Naive thymus-derived CD8-positive, alpha-beta T cell (primary cell): ENCODE results near the gene TNFAIP8L3. TPM values are rescaled to one million over a fixed set of nuclear protein-coding genes. Genes with fewer than 3 reads are reported as not detected.
A peak's percentile ranks its signal among the peaks of the same experiment; 100 is the strongest.
"Not testable (repeated sequence)": the region's sequence is repeated elsewhere in the genome, so short reads cannot be mapped to it uniquely, and the experiment has no call there.

ENCODE experiments used
- ATAC-seq, 2 donors: fragments of 150-1000 bp; cut with Tn5 transposase in 1 of 2; sonication (Bioruptor Pico), chemical (Tn5 transposase) in 1 of 2; 1 replicate in 1 of 2; 2 replicates in 1 of 2; pipeline ENCODE4 v1.10.0; 2021; ENCODE audit warnings: mild to moderate bottlenecking in 2 of 2, moderate library complexity in 2 of 2
- POLR2A ChIA-PET: fragments of 350-600 bp; sonication (Branson Sonifier 250); formaldehyde crosslinking; loops from one replicate; lab custom pipeline; 2021; ENCODE audit warnings: antibody characterized with exemption; lab: Charles Lee
- DNase-seq, 10 donors: peaks; one replicate each; pipeline versions ENCODE4 v3.0.0 to v3.0.0-alpha.2; 2020 to 2022
- H3K27ac Mint-ChIP-seq, 10 donors: one replicate each; pipeline ENCODE4 v1.8.0; 2020 to 2022; ENCODE audit warnings: mild to moderate bottlenecking in 10 of 10, mixed read lengths in 10 of 10, moderate library complexity in 4 of 10, inconsistent platforms in 1 of 10
- H3K27me3 Mint-ChIP-seq, 5 donors: one replicate each; pipeline ENCODE4 v1.8.0; 2021 to 2022; ENCODE audit warnings: mixed read lengths in 5 of 5
- H3K36me3 Mint-ChIP-seq, 3 donors: one replicate each; pipeline ENCODE4 v1.8.0; 2020 to 2022; ENCODE audit warnings: mixed read lengths in 3 of 3, mild to moderate bottlenecking in 2 of 3, inconsistent platforms in 1 of 3
- H3K4me1 Mint-ChIP-seq, 4 donors: one replicate each; pipeline ENCODE4 v1.8.0; 2021 to 2022; ENCODE audit warnings: mixed read lengths in 4 of 4
- H3K4me3 Mint-ChIP-seq, 10 donors: one replicate each; pipeline ENCODE4 v1.8.0; 2020 to 2022; ENCODE audit warnings: mild to moderate bottlenecking in 10 of 10, mixed read lengths in 10 of 10, moderate library complexity in 6 of 10, inconsistent platforms in 1 of 10
- H3K9me3 Mint-ChIP-seq, 9 donors: one replicate each; pipeline ENCODE4 v1.8.0; 2020 to 2022; ENCODE audit warnings: mixed read lengths in 9 of 9, mild to moderate bottlenecking in 3 of 9, inconsistent platforms in 1 of 9, moderate library complexity in 1 of 9
- polyA plus RNA-seq, 3 donors: library from polyadenylated mRNA; unstranded; fragments of 300-500 nt; fragmentation: Illumina TruSeq; gene quantifications; one replicate each; pipeline ENCODE4 v1.2.3, GENCODE V29; 2021
- total RNA-seq, 8 experiments: library from RNA in 2 of 8; stranded (reverse) in 2 of 8; gene quantifications; one replicate each; pipeline ENCODE4 v1.2.3 and lab custom pipeline; 2021 to 2026

TNFAIP8L3 gene
- total and polyA plus RNA-seq, 5 experiments from 2014 or later: not detected

DNA sequence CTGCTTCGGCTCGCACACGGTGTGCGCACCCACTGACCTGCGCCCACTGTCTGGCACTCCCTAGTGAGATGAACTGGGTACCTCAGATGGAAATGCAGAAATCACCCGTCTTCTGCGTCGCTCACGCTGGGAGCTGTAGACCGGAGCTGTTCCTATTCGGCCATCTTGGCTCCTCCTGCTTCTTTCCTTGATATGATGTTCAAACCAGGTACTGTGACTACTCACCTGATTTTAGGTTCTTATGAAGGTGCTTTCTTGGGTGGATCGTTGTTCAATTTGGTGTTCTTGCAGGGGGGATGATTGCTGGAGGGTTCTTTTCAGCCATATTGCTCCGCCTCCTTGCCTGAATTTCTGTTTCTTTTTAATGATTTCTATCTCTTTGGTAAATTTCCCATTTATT is 57.2 kb downstream of the TNFAIP8L3 start:
- H3K27ac Mint-ChIP-seq, H3K27me3 Mint-ChIP-seq, H3K4me1 Mint-ChIP-seq, H3K9me3 Mint-ChIP-seq, DNase-seq, POLR2A ChIA-PET, ATAC-seq, H3K4me3 Mint-ChIP-seq: not testable (repeated sequence)
- H3K36me3 Mint-ChIP-seq: peaks cover 6 to 11% (median 9%) of the 10 kb centered on the region in 3 donors

DNA sequence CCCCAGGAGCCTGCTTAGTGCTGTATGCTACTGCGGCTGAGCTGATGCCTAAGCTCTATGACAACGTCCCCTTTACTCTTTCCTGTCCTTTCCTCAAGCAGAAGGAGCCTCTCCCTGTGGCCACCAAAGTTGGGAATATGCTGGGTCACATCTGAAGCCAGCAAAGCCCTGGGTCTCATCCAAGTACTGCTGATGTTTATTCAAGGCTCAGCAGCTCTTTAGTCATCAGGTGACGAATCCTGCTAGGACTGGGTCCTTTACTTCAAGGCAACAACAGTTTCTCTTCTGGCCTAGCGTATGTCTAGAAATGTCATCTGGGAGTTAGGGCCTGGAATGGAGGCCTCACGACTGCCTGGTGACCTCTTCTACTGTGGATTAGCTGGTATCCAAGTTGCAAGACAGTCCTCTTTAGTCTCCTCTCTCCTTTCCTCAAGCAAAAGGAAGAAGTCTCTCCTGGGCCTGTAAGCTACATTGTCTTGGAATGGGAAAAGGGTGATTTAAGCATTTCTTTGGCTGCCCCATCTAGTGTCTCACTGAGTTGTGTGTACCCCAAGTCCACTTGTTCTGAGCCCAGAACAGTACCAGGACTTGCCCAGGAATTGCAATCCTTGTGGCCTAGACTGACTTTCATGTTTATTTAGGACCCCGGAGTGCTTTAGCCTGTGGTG is 63.9 kb downstream of the TNFAIP8L3 start:
- no peak overlapping the region for H3K4me3 Mint-ChIP-seq
- no peaks in the 10 kb centered on the region for H3K9me3 Mint-ChIP-seq
- DNase-seq (no peak), ATAC-seq (no peak)
- peaks cover 0 to 2% (median 0%) of the 10 kb centered on the region in 3 donors for H3K36me3 Mint-ChIP-seq
- no peaks in the 10 kb centered on the region for H3K27me3 Mint-ChIP-seq
- POLR2A ChIA-PET: no interaction called here
- no peak overlapping the region for H3K27ac Mint-ChIP-seq
- H3K4me1 Mint-ChIP-seq: no peaks in the 10 kb centered on the region

DNA sequence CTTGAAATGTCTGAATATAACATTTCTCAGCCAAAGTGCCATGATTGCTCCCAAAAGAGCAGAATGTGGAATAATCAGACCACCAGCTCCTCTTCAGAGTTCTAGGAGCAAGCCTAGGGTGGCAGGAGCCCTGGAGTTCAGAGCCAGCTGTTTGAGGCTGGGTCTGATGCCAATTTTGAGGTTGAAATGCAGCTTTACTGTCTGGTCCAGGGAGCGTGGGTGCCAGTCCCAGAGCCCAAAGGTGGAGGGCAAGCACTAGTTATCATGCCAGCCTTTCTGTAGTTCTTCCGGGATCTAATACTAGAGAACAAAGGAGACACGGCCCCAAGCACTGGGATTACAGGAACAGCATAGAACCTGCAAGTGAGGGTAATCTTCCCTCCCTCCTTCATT is 69.3 kb downstream of the TNFAIP8L3 start:
- ATAC-seq (no peak), DNase-seq (no peak)
- POLR2A ChIA-PET: no interaction called here
- no peak overlapping the region for H3K27ac Mint-ChIP-seq
- H3K4me1 Mint-ChIP-seq: no peaks in the 10 kb centered on the region
- H3K27me3 Mint-ChIP-seq: no peaks in the 10 kb centered on the region
- H3K4me3 Mint-ChIP-seq: no peak overlapping the region
- H3K36me3 Mint-ChIP-seq: peaks cover 5 to 22% (median 11%) of the 10 kb centered on the region in 3 donors
- H3K9me3 Mint-ChIP-seq: peaks cover 0 to 9% (median 0%) of the 10 kb centered on the region in 9 donors

DNA sequence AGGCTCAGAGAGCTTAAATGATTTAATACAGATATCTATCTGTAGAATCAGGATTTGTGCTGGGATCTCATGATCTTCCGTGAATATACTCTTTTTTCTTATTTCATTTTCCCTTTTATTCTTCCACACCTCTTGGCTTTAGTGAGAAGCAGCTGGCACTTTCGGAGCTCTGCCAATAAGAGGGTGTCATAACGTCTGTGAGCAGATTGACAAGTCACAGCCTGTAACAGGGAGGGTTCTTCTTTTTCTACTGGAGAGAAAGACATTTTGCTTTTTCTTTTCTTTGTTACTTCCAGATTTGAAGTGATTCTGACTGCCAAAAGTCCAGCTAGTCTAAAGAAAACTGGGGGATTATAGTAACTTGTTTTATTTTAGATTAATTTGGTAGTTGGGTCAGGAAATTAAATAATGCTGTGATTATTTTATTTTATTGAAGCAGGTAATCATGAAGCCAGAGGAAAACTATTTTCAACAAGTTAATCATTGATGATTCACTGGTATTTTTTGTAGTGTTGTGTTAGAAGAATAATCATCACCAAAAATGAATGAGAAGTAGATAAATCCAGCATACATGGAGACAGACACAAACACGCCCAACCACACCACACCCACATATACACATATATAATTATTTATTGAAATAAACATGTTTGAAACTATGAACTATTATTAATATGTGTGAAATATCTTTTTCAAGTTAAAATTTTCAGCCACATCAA is 69.8 kb downstream of the TNFAIP8L3 start:
- POLR2A ChIA-PET: no interaction called here
- peaks cover 7 to 28% (median 16%) of the 10 kb centered on the region in 3 donors for H3K36me3 Mint-ChIP-seq
- DNase-seq (no peak), ATAC-seq (no peak)
- H3K27ac Mint-ChIP-seq: peak overlapping the region in 1 of 10 donors; percentile 28
- H3K4me1 Mint-ChIP-seq: no peaks in the 10 kb centered on the region
- no peaks in the 10 kb centered on the region for H3K27me3 Mint-ChIP-seq
- peaks cover 0 to 13% (median under 1%) of the 10 kb centered on the region in 9 donors for H3K9me3 Mint-ChIP-seq
- H3K4me3 Mint-ChIP-seq: no peak overlapping the region

DNA sequence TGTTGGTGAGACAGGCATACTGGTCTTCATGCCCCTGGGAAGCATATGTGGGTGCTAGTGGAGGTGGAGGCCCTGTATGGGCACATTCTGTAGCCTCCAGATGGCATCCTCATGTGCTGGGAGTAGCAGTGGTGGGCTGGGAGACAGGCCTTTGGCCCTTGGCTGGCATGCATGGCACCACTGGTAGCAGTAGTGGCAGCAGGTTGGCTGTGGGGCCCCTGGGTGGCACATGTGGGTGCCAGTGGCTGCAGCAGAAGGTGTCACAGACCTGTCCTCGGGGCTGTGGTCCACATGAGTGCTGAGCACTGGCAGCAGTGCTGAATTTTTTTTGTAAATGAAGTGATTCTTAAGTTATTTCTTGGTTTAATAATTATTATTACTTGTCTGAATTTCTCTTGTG is 71.2 kb downstream of the TNFAIP8L3 start:
- POLR2A ChIA-PET: no interaction called here
- H3K4me3 Mint-ChIP-seq: no peak overlapping the region
- peaks cover 0 to 25% (median 5%) of the 10 kb centered on the region in 9 donors for H3K9me3 Mint-ChIP-seq
- H3K27me3 Mint-ChIP-seq: no peaks in the 10 kb centered on the region
- ATAC-seq: no peak
- H3K36me3 Mint-ChIP-seq: peaks cover 17 to 34% (median 18%) of the 10 kb centered on the region in 3 donors
- H3K27ac Mint-ChIP-seq: no peak overlapping the region
- DNase-seq: no peak
- no peaks in the 10 kb centered on the region for H3K4me1 Mint-ChIP-seq

DNA sequence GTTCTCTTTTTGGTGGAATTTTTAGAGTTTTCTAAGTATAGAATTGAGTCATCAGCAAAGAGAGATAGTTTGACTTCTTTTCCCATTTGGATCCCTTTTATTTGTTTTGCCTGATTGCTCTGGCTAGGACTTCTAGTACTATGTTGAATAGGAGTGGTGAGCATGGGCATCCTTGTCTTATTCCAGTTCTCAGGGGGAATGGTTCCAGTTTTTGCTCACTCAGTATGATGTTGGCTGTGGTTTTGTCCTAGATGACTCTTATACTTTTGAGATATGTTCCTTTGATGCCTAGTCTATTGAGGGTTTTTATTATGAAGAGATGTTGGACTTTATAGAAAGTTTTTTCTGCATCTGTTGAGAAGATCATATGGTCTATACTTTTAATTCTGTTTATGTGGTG is 72.5 kb downstream of the TNFAIP8L3 start:
- Mint-ChIP-seq H3K36me3 (peaks cover 17 to 34% (median 20%) of the 10 kb centered on the region in 3 donors), H3K27me3 (no peaks in the 10 kb centered on the region), H3K4me1 (no peaks in the 10 kb centered on the region), H3K27ac (no peak overlapping the region), H3K9me3 (peaks cover 0 to 28% (median 5%) of the 10 kb centered on the region in 9 donors), H3K4me3 (no peak overlapping the region)
- POLR2A ChIA-PET: no interaction called here
- DNase-seq: no peak
- no peak for ATAC-seq

DNA sequence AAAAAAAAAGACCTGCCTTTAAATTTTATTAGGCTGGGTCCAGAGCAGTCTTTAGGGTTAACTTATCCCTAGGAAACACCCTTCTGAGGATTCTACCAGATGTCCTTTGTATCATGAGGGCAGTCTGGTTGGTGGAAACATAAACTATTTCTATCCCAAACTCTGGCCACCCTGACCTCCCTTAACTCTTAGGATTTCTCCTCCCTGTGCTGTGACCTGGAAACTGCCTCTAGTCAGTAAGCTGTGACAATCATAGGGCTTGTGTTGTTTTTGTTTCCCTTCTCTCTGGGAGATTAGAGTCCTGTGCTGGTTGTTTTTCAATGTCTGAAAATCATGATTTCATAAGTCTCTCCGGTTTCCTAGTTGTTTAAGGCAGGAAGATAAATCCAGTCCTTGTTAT is 78.1 kb downstream of the TNFAIP8L3 start:
- Mint-ChIP-seq H3K4me1 (peaks cover 0 to 2% (median 0%) of the 10 kb centered on the region in 4 donors), H3K4me3 (no peak overlapping the region), H3K27ac (no peak overlapping the region), H3K36me3 (peaks cover 9 to 37% (median 17%) of the 10 kb centered on the region in 3 donors), H3K27me3 (no peaks in the 10 kb centered on the region), H3K9me3 (peaks cover 0 to 24% (median 7%) of the 10 kb centered on the region in 9 donors)
- POLR2A ChIA-PET: no interaction called here
- no peak for DNase-seq
- no peak for ATAC-seq

DNA sequence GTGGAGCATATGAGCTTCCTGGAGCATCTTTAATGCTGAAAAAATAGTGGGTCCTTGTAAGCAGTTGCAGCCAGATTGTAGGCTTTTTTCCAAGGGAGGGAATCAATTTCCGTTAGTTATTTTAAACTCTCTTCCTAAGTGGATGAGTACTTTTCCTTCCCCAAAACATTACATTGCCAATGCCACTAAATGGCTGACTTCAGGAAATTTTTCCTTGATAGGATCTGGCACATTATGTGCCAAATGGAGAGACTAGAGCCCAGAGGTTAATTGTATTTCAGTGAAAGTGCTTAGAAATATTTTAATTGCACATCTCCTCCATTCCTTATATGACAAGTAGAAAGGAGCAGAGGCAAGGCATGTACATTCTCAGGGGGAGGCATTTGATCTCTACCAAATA is 83.5 kb downstream of the TNFAIP8L3 start:
- ATAC-seq: no peak
- Mint-ChIP-seq H3K4me3 (no peak overlapping the region), H3K36me3 (peaks cover 30 to 52% (median 44%) of the 10 kb centered on the region in 3 donors), H3K27me3 (no peaks in the 10 kb centered on the region), H3K4me1 (peaks cover 0 to 2% (median 0%) of the 10 kb centered on the region in 4 donors), H3K27ac (no peak overlapping the region), H3K9me3 (peaks cover 0 to 28% (median 12%) of the 10 kb centered on the region in 9 donors)
- no peak for DNase-seq
- POLR2A ChIA-PET: no interaction called here

DNA sequence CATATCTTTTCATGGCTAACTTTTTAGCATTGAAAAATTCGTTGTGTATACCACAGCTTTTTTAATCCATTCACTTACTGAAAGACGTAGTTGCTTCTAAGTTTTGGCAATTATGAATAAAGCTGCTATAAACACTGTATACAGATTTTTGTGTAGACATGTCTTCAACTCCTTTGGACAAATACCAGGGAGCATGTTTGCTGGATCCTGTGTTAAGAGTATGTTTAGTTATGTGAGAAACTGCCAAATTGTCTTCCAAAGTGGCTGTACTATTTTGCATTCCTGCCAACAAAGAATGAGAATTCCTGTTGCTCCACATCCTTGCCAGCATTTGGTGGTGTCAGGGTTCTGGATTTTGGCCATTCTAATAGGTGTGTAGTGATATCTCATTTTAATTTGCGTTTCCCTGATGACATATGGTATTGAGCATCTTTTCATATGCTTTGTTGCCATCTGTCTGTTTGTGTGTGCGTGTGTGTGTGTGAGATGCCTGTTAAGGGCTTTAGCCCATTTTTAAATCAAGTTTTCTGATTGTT is 87.5 kb downstream of the TNFAIP8L3 start:
- Mint-ChIP-seq H3K27ac (no peak overlapping the region), H3K4me3 (no peak overlapping the region), H3K27me3 (no peaks in the 10 kb centered on the region), H3K36me3 (peaks cover 39 to 66% (median 52%) of the 10 kb centered on the region in 3 donors), H3K9me3 (peaks cover 0 to 28% (median 12%) of the 10 kb centered on the region in 9 donors), H3K4me1 (peaks cover 0 to 5% (median 0%) of the 10 kb centered on the region in 4 donors)
- POLR2A ChIA-PET: no interaction called here
- ATAC-seq (no peak), DNase-seq (no peak)

Other genes starting within 250 kb of the TNFAIP8L3 start
- gene AP4E1, start 186.2 kb downstream of the TNFAIP8L3 start, total RNA-seq: 10 to 100 TPM; 16.1 to 18.1 TPM
- gene AP4E1, start 186.2 kb downstream of the TNFAIP8L3 start, polyA plus RNA-seq: 1 to 10 TPM; 3.6 to 4.2 (median 3.7) TPM
- gene CYP19A1, start 243.7 kb upstream of the TNFAIP8L3 start, total RNA-seq: not detected
- not detected for gene CYP19A1, start 243.7 kb upstream of the TNFAIP8L3 start, polyA plus RNA-seq
- not detected for gene GLDN, start 246.7 kb upstream of the TNFAIP8L3 start, total RNA-seq
- not detected for gene GLDN, start 246.7 kb upstream of the TNFAIP8L3 start, polyA plus RNA-seq